ENCODE data around the gene CACNA1B.

DNA sequence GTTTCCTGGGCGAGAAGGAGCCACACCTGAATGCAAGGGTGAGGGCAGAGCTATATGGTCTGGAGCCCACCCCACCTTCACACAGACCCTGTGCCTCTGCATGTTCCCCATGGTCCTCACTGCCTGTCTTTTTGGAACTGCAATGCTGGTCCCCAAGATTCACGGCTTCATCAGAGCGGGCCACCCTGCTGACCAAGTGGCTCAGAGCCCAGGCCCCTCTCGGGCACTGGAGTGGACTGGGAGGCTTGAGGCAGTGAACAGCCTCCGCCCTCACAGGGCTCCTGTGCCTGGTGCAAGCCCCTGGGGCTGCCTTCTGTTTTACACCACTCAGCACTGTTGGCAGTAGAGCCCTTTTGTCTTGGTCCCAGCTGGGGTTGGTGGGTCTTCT, 143.2 kb downstream of the CACNA1B start:
- TF ChIP-seq, protein P1, sequence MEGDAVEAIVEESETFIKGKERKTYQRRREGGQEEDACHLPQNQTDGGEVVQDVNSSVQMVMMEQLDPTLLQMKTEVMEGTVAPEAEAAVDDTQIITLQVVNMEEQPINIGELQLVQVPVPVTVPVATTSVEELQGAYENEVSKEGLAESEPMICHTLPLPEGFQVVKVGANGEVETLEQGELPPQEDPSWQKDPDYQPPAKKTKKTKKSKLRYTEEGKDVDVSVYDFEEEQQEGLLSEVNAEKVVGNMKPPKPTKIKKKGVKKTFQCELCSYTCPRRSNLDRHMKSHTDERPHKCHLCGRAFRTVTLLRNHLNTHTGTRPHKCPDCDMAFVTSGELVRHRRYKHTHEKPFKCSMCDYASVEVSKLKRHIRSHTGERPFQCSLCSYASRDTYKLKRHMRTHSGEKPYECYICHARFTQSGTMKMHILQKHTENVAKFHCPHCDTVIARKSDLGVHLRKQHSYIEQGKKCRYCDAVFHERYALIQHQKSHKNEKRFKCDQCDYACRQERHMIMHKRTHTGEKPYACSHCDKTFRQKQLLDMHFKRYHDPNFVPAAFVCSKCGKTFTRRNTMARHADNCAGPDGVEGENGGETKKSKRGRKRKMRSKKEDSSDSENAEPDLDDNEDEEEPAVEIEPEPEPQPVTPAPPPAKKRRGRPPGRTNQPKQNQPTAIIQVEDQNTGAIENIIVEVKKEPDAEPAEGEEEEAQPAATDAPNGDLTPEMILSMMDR (IDR thresholded peaks at IDR 0.05) = no peak
- TF ChIP-seq POLR2A (IDR thresholded peaks at IDR 0.05) (no peak), EP300 (IDR thresholded peaks at IDR 0.05) (no peak), POLR2AphosphoS5 (IDR thresholded peaks at IDR 0.05) (no peak)
